SK-N-SH (cell line): ENCODE measurements around the gene TOX2. TPM values are rescaled to one million over a fixed set of nuclear protein-coding genes. Genes with fewer than 3 reads are reported as not detected.
A peak's percentile ranks its signal among the peaks of the same experiment; 100 is the strongest.

ENCODE experiments used
- EZH2phosphoT487 ChIP-seq: fragments of 200-600 bp; sonication (generic); IDR thresholded peaks from 2 replicates; pipeline ENCODE4 v1.6.1; 2017; ENCODE audit warnings: low read depth, mixed run types, mild to moderate bottlenecking, antibody characterized with exemption, moderate library complexity, borderline replicate concordance
- FOSL2 ChIP-seq: IDR thresholded peaks from 2 replicates; pipeline ENCODE4 v1.4.0; 2012; ENCODE audit warnings: low read depth, mild to moderate bottlenecking, moderate library complexity, borderline replicate concordance
- FOXM1 ChIP-seq: IDR thresholded peaks from 2 replicates; pipeline ENCODE4 v1.4.0; 2012; ENCODE audit warnings: low read depth, mild to moderate bottlenecking
- GABPA ChIP-seq: IDR thresholded peaks from 2 replicates; pipeline ENCODE4 v1.4.0; 2012; ENCODE audit warnings: low read depth, mild to moderate bottlenecking
- GATA2 ChIP-seq: sonication (generic); formaldehyde crosslinking; IDR thresholded peaks from 2 replicates; pipeline ENCODE4 v1.5.0; 2020; ENCODE audit warnings: mild to moderate bottlenecking, missing genetic modification reagents
- JUND ChIP-seq: IDR thresholded peaks from 2 replicates; pipeline ENCODE4 v1.4.0; 2012
- MXI1 ChIP-seq: IDR thresholded peaks from 2 replicates; pipeline ENCODE4 v1.6.1; 2012; ENCODE audit warnings: mild to moderate bottlenecking, low read depth, low read length, improper control_type of control experiment
- NFIC ChIP-seq: IDR thresholded peaks from 2 replicates; pipeline ENCODE4 v1.4.0; 2012; ENCODE audit warnings: borderline replicate concordance
- POLR2AphosphoS5 ChIP-seq: IDR thresholded peaks from 2 replicates; pipeline ENCODE4 v1.6.1; 2012; ENCODE audit warnings: low read depth, low read length
- RAD21 ChIP-seq: IDR thresholded peaks from 2 replicates; pipeline ENCODE4 v1.6.1; 2012; ENCODE audit warnings: mild to moderate bottlenecking, low read length
- RFX5 ChIP-seq: IDR thresholded peaks from 2 replicates; pipeline ENCODE4 v1.6.1; 2012; ENCODE audit warnings: mild to moderate bottlenecking, improper control_type of control experiment, low read length
- SIN3A ChIP-seq: IDR thresholded peaks from 2 replicates; pipeline ENCODE4 v1.6.1; 2012; ENCODE audit warnings: low read depth, mild to moderate bottlenecking, low read length, moderate library complexity, borderline replicate concordance
- SMC3 ChIP-seq: IDR thresholded peaks from 2 replicates; pipeline ENCODE4 v1.6.1; 2012; ENCODE audit warnings: low read depth, low read length, improper control_type of control experiment
- TCF12 ChIP-seq: IDR thresholded peaks from 2 replicates; pipeline ENCODE4 v1.4.0; 2012
- polyA plus RNA-seq, 3 experiments: library from polyadenylated mRNA; depleted of rRNA; stranded (reverse); fragments of >200 nt; gene quantifications; 2 replicates each; pipeline ENCODE4 v1.2.3, GENCODE V29; 2012
- TF ChIP-seq, protein P1 (sequence below): IDR thresholded peaks from 2 replicates; pipeline ENCODE4; 2012
- TF ChIP-seq, protein P2 (sequence below): IDR thresholded peaks from 2 replicates; pipeline ENCODE4 v1.4.0; 2012; ENCODE audit warnings: low read depth, borderline replicate concordance
- TF ChIP-seq, protein P3 (sequence below): fragments of 200-600 bp; sonication (generic); IDR thresholded peaks from 2 replicates; pipeline ENCODE4 v1.6.1; 2017; ENCODE audit warnings: antibody characterized with exemption, mild to moderate bottlenecking, moderate library complexity
- TF ChIP-seq, protein P4 (sequence below): IDR thresholded peaks from 2 replicates; pipeline ENCODE4 v1.4.0; 2012; ENCODE audit warnings: low read depth, borderline replicate concordance
- TF ChIP-seq, protein P5 (sequence below): IDR thresholded peaks from 2 replicates; pipeline ENCODE4 v1.4.0; 2012; ENCODE audit warnings: low read depth

Gene TOX2
- polyA plus RNA-seq, 1 of the 3 experiments (the other 2 are of a cell fraction), result 15.4 TPM

DNA sequence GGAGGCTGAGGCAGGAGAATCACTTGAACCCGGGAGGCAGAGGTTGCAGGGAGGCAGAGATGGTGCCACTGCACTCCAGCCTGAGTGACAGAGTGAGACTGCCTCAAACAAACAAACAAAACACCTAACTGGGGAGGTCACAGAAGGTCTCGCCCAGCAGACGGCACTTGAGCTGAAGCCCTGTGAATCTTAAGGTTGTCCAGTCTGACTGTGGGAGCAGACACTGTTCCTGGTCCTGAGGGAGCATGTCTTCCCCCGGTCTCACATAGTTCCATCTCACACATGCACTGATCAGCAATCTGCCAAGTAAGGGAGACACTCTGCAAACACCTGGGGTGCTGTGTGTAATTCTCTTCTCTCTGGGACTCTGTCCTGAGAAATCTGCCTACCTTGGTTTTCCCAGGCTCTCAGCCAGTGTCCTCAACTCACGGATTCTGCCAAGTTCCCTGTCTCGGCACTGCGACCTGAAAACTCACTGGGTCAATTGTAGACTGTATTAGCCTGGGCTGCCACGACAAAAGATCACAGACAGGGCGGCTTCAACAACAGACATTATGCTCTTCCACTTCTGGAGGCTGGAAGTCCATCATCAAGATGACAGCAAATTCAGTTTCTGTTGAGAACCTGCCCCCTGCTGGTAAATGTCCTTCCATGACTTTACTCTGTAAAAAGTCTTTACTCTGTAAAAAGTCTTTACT, 178.0 kb downstream of the TOX2 start (continued):
- TF ChIP-seq, protein P1, sequence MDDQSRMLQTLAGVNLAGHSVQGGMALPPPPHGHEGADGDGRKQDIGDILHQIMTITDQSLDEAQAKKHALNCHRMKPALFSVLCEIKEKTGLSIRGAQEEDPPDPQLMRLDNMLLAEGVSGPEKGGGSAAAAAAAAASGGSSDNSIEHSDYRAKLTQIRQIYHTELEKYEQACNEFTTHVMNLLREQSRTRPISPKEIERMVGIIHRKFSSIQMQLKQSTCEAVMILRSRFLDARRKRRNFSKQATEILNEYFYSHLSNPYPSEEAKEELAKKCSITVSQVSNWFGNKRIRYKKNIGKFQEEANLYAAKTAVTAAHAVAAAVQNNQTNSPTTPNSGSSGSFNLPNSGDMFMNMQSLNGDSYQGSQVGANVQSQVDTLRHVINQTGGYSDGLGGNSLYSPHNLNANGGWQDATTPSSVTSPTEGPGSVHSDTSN, result peak; percentile 40; the same call in 1 of the 2 replicates
- TF ChIP-seq, protein P2, sequence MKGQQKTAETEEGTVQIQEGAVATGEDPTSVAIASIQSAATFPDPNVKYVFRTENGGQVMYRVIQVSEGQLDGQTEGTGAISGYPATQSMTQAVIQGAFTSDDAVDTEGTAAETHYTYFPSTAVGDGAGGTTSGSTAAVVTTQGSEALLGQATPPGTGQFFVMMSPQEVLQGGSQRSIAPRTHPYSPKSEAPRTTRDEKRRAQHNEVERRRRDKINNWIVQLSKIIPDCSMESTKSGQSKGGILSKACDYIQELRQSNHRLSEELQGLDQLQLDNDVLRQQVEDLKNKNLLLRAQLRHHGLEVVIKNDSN, result no peak
- TF ChIP-seq RAD21 (peak; percentile 80), SMC3 (peak; percentile 78), GATA2 (CRISPR knock-in tag) (no peak), SIN3A (no peak), JUND (no peak), POLR2AphosphoS5 (no peak), GABPA (no peak), FOXM1 (no peak), FOSL2 (no peak), NFIC (no peak), TCF12 (no peak), MXI1 (no peak), RFX5 (no peak), EZH2phosphoT487 (no peak)
- TF ChIP-seq, protein P3, sequence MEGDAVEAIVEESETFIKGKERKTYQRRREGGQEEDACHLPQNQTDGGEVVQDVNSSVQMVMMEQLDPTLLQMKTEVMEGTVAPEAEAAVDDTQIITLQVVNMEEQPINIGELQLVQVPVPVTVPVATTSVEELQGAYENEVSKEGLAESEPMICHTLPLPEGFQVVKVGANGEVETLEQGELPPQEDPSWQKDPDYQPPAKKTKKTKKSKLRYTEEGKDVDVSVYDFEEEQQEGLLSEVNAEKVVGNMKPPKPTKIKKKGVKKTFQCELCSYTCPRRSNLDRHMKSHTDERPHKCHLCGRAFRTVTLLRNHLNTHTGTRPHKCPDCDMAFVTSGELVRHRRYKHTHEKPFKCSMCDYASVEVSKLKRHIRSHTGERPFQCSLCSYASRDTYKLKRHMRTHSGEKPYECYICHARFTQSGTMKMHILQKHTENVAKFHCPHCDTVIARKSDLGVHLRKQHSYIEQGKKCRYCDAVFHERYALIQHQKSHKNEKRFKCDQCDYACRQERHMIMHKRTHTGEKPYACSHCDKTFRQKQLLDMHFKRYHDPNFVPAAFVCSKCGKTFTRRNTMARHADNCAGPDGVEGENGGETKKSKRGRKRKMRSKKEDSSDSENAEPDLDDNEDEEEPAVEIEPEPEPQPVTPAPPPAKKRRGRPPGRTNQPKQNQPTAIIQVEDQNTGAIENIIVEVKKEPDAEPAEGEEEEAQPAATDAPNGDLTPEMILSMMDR, result peak; percentile 74
- TF ChIP-seq, protein P4, sequence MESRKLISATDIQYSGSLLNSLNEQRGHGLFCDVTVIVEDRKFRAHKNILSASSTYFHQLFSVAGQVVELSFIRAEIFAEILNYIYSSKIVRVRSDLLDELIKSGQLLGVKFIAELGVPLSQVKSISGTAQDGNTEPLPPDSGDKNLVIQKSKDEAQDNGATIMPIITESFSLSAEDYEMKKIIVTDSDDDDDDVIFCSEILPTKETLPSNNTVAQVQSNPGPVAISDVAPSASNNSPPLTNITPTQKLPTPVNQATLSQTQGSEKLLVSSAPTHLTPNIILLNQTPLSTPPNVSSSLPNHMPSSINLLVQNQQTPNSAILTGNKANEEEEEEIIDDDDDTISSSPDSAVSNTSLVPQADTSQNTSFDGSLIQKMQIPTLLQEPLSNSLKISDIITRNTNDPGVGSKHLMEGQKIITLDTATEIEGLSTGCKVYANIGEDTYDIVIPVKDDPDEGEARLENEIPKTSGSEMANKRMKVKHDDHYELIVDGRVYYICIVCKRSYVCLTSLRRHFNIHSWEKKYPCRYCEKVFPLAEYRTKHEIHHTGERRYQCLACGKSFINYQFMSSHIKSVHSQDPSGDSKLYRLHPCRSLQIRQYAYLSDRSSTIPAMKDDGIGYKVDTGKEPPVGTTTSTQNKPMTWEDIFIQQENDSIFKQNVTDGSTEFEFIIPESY, result no peak
- TF ChIP-seq, protein P5, sequence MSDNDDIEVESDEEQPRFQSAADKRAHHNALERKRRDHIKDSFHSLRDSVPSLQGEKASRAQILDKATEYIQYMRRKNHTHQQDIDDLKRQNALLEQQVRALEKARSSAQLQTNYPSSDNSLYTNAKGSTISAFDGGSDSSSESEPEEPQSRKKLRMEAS, result no peak
